ENCODE results near the gene GANAB. TPM values are rescaled to one million over a fixed set of nuclear protein-coding genes. Genes with fewer than 3 reads are reported as not detected.
"Not testable (repeated sequence)": the region's sequence is repeated elsewhere in the genome, so short reads cannot be mapped to it uniquely, and the experiment has no call there.

The GANAB gene
- total and polyA plus RNA-seq, 2 experiments from 2014 or later = 224 to 312 TPM

DNA sequence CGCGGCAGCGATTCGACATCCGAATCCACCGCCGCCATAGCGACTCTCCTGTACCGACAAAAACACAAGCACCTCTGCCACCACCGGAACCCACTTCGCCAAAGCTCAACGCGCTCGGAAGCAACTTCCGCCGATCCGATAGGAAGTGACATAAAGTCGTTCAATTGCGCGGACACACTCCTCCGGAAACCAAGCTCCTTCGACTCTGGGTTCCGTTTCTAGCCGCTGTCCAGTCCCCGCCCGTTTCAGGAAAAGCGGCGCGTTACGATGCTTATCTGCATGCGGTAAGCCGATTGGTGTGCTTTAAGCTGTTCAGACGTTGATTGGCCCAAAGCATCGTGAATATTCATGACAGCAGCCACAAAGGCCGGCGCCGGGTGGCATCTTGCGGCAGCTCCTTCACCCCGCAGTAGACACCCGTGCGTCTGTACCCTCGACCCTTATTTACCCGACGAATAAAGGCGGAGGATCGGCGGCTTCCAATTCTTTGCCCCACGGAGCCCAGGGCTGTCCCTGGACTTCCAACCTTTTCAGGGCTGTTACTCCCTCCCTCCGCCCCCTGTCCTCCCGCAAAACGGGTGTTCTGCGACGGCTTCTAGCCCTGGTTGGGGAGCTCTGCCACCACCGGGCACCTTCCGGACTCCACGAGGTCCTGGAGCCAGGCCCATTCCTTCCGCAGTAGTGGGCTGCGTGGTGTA, 54.8 kb downstream of the GANAB start, which contains the start of gene TUT1:
Gene TUT1, minus strand, starts transcription at position 76 of the 698 bp plus-strand sequence. Its CDS starts 38 bp downstream, at position 38.
- in situ Hi-C loops (cut with MboI) = no loop called here
- H3K4me2 ChIP-seq (ENCODE audit: unreplicated experiment) = peak within 1 kb of the TSS; percentile 91
- peaks cover 11% of the 10 kb centered on the region; the same call in 1 of the 2 replicates for H3K36me3 ChIP-seq (ENCODE audit: low read depth)
- peak within 1 kb of the TSS; percentile 94 for H3K4me3 ChIP-seq
- H3K9me2 ChIP-seq (ENCODE audit: insufficient read depth) = no peaks in the 10 kb centered on the region
- peak; percentile 99 for DNase-seq
- TF ChIP-seq EZH2phosphoT487 (IDR thresholded peaks at IDR 0.05; ENCODE audit: insufficient read depth, low read depth) (no peak), EZH2 (IDR thresholded peaks at IDR 0.05; ENCODE audit: insufficient read depth, poor library complexity, severe bottlenecking) (no peak)
- peak within 1 kb of the TSS; percentile 95 for H3K9ac ChIP-seq
- no peaks in the 10 kb centered on the region for H3K27me3 ChIP-seq (replicated peaks; ENCODE audit: insufficient read depth)
- WGBS, 2 experiments (ENCODE audit: low coverage in 1 of 2, low lambda C conversion rate in 2 of 2, missing lambda C conversion rate in 2 of 2) = 0 to 1% methylated on average over 58 of the region's 58 CpGs
- H3K9me3 ChIP-seq (ENCODE audit: low read depth) = no peaks in the 10 kb centered on the region
- H3K4me1 ChIP-seq (ENCODE audit: insufficient read depth) = 0 out of 2 replicates have a peak, but pooled peaks cover 20% of the 10 kb centered on the region
- peak within 1 kb of the TSS; percentile 87 for H2AFZ ChIP-seq
- peaks cover 43% of the 10 kb centered on the region for H3F3A ChIP-seq (ENCODE audit: insufficient read depth)
- no peaks in the 10 kb centered on the region for H4K20me1 ChIP-seq (ENCODE audit: insufficient read depth)
- peak within 1 kb of the TSS; percentile 88 for H3K27ac ChIP-seq
- peaks cover 61% of the 10 kb centered on the region for H3K79me2 ChIP-seq (ENCODE audit: insufficient read depth)

DNA sequence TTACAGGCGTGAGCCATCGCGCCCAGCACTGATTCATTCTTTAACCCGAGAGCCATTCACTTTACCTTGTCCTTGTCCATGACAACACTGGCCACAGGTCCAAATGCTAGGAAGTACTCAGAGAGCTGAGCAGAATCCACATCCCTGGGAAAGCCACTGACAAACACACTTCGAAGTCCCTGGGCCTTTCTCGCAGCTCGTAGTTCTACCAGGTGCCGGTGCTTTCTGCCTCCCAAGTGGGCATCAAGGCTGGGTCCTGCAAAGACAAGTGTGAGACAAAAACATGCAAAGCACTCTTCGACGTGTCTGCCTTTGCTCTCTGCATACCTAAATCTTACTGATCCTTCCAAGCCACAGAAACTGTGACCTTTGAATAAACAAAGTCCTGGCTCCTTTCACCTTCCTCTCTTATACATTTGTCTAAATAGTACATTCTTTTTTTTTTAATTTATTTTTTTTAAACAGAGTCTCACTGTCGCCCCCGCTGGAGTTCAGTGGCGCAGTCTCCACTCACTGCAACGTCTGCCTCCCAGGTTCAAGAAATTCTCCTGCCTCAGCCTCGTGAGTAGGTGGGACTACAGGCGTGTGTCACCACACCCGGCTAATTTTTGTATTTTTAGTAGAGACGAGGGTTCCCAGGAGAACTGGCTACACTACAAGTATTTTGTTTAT, 57.3 kb downstream of the GANAB start:
- peak; percentile 66 for DNase-seq

DNA sequence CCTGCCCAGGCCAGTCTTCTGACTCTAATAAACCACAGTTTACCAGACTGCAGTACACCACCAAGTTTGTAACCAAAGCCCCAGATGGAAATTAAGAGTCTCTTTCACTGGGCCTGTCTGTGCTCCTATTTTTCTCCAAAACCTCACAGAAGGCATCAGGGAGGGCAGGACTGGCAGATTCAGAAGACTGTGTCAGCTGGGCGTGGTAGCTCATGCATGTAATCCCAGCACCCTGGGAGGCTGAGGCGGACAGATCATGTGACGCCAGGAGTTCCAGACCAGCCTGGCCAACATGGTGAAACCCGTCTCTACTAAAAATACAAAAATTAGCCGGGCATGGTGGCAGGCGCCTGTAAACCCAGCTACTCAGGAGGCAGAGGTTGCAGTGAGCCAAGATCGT, 61.1 kb downstream of the GANAB start:
- DNase-seq; H3K27ac ChIP-seq; in situ Hi-C loops (cut with MboI); H2AFZ ChIP-seq; H3K9me3 ChIP-seq (ENCODE audit: low read depth); H3K4me1 ChIP-seq (ENCODE audit: insufficient read depth); H3K27me3 ChIP-seq (replicated peaks; ENCODE audit: insufficient read depth); H3F3A ChIP-seq (ENCODE audit: insufficient read depth); H3K9ac ChIP-seq; H4K20me1 ChIP-seq (ENCODE audit: insufficient read depth); H3K4me2 ChIP-seq (ENCODE audit: unreplicated experiment); H3K4me3 ChIP-seq; H3K9me2 ChIP-seq (ENCODE audit: insufficient read depth): not testable (repeated sequence)
- Histone ChIP-seq H3K36me3 (ENCODE audit: low read depth) (peaks cover 11% of the 10 kb centered on the region; the same call in 1 of the 2 replicates), H3K79me2 (ENCODE audit: insufficient read depth) (peaks cover 73% of the 10 kb centered on the region)
- WGBS, 2 experiments (ENCODE audit: low coverage in 1 of 2, low lambda C conversion rate in 2 of 2, missing lambda C conversion rate in 2 of 2) = 87 to 91% methylated on average over 7 of the region's 7 CpGs

More for the DNA sequence above, 57.3 kb downstream of the GANAB start:
- Histone ChIP-seq H3K27ac (peak overlapping the region; percentile 33; the same call in 1 of the 2 replicates), H3K9me3 (ENCODE audit: low read depth) (no peaks in the 10 kb centered on the region), H2AFZ (no peak overlapping the region), H3K4me2 (ENCODE audit: unreplicated experiment) (no peak overlapping the region), H3F3A (ENCODE audit: insufficient read depth) (peaks cover 26% of the 10 kb centered on the region), H3K4me1 (ENCODE audit: insufficient read depth) (0 out of 2 replicates have a peak, but pooled peaks cover 20% of the 10 kb centered on the region), H3K4me3 (no peak overlapping the region), H3K9ac (peak overlapping the region; percentile 25; the same call in 1 of the 2 replicates), H4K20me1 (ENCODE audit: insufficient read depth) (no peaks in the 10 kb centered on the region), H3K9me2 (ENCODE audit: insufficient read depth) (no peaks in the 10 kb centered on the region), H3K79me2 (ENCODE audit: insufficient read depth) (peaks cover 65% of the 10 kb centered on the region), H3K27me3 (replicated peaks; ENCODE audit: insufficient read depth) (no peaks in the 10 kb centered on the region), H3K36me3 (ENCODE audit: low read depth) (peaks cover 11% of the 10 kb centered on the region; the same call in 1 of the 2 replicates)
- WGBS, 2 experiments (ENCODE audit: low coverage in 1 of 2, low lambda C conversion rate in 2 of 2, missing lambda C conversion rate in 2 of 2) = 56 to 61% methylated on average over 18 of the region's 18 CpGs
- in situ Hi-C loops (cut with MboI) = no loop called here
- TF ChIP-seq EZH2 (IDR thresholded peaks at IDR 0.05; ENCODE audit: insufficient read depth, poor library complexity, severe bottlenecking) (no peak), EZH2phosphoT487 (IDR thresholded peaks at IDR 0.05; ENCODE audit: insufficient read depth, low read depth) (no peak)

DNA sequence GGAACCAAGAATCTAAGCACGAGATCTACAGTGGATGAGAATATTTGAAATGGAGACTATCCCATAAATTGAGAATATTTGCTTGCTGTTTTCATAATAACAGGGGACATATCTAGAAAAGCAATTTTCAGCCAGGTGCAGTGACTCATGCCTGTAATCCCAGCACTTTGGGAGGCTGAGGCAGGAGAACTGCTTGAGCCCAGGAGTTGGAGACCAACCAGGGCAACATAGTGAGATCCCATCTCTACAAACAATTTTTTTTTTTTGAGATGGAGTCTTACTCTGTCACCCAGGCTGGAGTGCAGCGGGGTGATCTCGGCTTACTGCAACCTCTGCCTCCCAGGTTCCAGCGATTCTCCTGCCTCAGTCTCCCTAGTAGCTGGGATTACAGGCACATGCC, 64.7 kb downstream of the GANAB start:
- H3K36me3 ChIP-seq (ENCODE audit: low read depth); H3K27me3 ChIP-seq (replicated peaks; ENCODE audit: insufficient read depth); H3K27ac ChIP-seq; H3K4me3 ChIP-seq; DNase-seq; H3K9me2 ChIP-seq (ENCODE audit: insufficient read depth); H3K4me2 ChIP-seq (ENCODE audit: unreplicated experiment); H3K4me1 ChIP-seq (ENCODE audit: insufficient read depth); H3K9me3 ChIP-seq (ENCODE audit: low read depth); H3F3A ChIP-seq (ENCODE audit: insufficient read depth); in situ Hi-C loops (cut with MboI); H4K20me1 ChIP-seq (ENCODE audit: insufficient read depth); H3K9ac ChIP-seq; H2AFZ ChIP-seq: not testable (repeated sequence)
- WGBS, 2 experiments (ENCODE audit: low coverage in 1 of 2, low lambda C conversion rate in 2 of 2, missing lambda C conversion rate in 2 of 2) = 93 to 95% methylated on average over 4 of the region's 4 CpGs
- H3K79me2 ChIP-seq (ENCODE audit: insufficient read depth) = peaks cover 44% of the 10 kb centered on the region
